ENCODE data around the gene SSPN. TPM values are rescaled to one million over a fixed set of nuclear protein-coding genes. Genes with fewer than 3 reads are reported as not detected.

SSPN gene
- total RNA-seq, 1 experiment from 2014 or later, result 3.1 TPM

DNA sequence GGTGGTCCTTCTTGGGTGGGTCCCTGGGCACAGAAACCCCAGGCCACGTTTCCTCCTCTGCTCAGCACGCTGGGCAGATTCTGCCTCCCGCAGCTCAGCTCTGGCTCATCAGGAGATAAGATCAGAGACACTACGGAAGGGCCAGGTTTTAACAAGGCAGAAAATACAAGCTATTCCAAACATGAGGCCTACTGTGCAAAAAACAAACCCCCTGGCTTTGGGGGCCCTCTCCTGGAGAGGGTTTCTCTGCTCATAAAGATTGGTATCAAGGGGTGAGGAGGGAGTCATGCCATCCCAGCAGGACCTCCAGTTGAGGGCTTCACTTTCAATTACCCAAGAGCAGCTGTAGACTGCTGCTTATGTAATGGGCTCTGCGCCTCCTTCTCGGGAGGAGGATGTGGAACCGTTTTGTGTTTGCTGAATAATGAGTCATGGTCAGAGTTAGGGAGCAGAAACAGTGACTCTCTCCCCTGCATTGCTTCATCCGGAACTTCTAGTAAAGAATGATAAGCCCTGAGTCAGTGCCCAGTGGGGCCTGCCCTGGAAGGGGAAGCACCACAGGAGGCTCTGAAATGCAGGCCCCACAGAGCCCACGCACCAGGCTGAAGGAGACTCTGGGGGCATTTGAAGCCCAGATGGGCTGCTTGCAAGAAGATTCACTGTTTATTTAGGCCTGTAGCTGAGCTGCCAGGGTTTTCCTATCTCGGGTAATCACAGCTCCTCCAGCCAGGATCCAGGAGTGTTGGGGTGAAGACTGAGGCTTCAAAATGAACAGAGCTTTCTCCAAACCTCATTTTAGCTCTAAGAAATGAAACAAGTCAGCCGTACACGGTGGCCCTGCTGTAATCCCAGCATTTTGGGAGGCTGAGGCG lies 79.3 kb downstream of the SSPN start:
- Mint-ChIP-seq H3K27me3 (ENCODE audit: insufficient read depth, unreplicated experiment) (no peaks in the 10 kb centered on the region), H3K4me1 (ENCODE audit: low read depth, unreplicated experiment) (peaks cover 30% of the 10 kb centered on the region), H3K9me3 (ENCODE audit: unreplicated experiment) (no peaks in the 10 kb centered on the region), H3K4me3 (ENCODE audit: unreplicated experiment) (peak overlapping the region; percentile 6), H3K27ac (ENCODE audit: unreplicated experiment) (peak overlapping the region; percentile 92), H3K36me3 (ENCODE audit: insufficient read depth, unreplicated experiment) (peaks cover 9% of the 10 kb centered on the region)
- TF ChIP-seq, protein P1, sequence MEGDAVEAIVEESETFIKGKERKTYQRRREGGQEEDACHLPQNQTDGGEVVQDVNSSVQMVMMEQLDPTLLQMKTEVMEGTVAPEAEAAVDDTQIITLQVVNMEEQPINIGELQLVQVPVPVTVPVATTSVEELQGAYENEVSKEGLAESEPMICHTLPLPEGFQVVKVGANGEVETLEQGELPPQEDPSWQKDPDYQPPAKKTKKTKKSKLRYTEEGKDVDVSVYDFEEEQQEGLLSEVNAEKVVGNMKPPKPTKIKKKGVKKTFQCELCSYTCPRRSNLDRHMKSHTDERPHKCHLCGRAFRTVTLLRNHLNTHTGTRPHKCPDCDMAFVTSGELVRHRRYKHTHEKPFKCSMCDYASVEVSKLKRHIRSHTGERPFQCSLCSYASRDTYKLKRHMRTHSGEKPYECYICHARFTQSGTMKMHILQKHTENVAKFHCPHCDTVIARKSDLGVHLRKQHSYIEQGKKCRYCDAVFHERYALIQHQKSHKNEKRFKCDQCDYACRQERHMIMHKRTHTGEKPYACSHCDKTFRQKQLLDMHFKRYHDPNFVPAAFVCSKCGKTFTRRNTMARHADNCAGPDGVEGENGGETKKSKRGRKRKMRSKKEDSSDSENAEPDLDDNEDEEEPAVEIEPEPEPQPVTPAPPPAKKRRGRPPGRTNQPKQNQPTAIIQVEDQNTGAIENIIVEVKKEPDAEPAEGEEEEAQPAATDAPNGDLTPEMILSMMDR (IDR thresholded peaks at IDR 0.05; ENCODE audit: insufficient read depth in 1 of 2, low read depth in 1 of 2, low read length in 1 of 2, severe bottlenecking in 1 of 2, unreplicated experiment in 1 of 2), result no peak
- ChIA-PET CTCF (interaction anchor here (0.6 to 1.2 kb wide), 4 partner anchors 77 to 180 kb away, joined by 3 to 6 read pairs (median 4); no protein-coding TSS in a partner anchor), POLR2A (interaction anchor here (0.5 to 0.6 kb wide), 3 partner anchors 22 to 919 kb away, joined by 3 to 7 read pairs (median 5); no protein-coding TSS in a partner anchor)
- DNase-seq, result peak; percentile 84 to 88
- Histone ChIP-seq H3K4me1 (peaks cover 47% of the 10 kb centered on the region), H3K27me3 (replicated peaks; ENCODE audit: control insufficient read depth, insufficient read depth, low read length) (no peaks in the 10 kb centered on the region), H3K4me3 (ENCODE audit: low read depth, low read length) (no peak overlapping the region), H3K36me3 (ENCODE audit: control insufficient read depth, insufficient read depth, low read length) (no peaks in the 10 kb centered on the region), H3K9me3 (no peaks in the 10 kb centered on the region)
- intact Hi-C loops (cut with micrococcal nuclease; ENCODE audit: unreplicated experiment), result loop anchor here (1.0 to 2.0 kb wide), 4 partner anchors 88 to 177 kb away; no protein-coding TSS in a partner anchor
- BruUV-seq (replicated peaks), result no TSS peak

DNA sequence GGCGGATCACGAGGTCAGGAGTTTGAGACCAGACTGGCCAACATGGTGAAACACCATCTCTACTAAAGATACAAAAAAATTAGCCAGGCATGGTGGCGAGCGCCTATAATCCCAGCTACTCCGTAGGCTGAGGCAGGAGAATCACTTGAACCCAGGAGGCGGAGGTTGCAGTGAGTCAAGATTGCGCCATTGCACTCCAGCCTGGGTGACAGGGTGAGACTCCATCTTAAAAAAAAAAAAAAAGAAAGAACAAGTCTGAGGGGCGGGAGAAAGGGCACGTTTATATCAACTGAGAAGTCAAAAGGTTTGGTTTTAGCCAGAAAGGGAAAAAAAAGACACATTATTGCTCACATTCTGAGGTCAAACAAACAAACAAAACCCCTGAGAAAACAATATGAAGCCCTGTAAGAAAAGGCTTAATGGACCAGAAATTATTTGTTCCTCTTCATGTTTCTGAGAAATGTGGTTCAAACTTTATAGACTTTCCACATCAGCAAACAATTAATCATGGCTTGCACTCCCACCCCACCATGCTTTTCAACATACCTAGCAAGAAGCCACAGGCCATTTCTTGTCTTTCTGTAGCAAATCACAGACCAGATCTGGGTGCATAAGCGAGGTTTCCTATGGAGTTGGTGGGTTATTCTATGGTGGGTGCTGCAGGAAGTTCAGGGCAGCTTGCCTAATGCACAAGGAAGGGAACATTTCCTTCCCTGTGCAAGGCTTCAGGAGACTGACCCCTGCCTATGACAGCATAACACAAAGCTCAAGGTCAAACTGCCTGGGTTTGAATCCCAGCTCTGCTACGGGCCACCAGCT lies 80.1 kb downstream of the SSPN start:
- DNase-seq, result no peak
- Mint-ChIP-seq H3K4me3 (ENCODE audit: unreplicated experiment) (no peak overlapping the region), H3K27me3 (ENCODE audit: insufficient read depth, unreplicated experiment) (no peaks in the 10 kb centered on the region), H3K4me1 (ENCODE audit: low read depth, unreplicated experiment) (peaks cover 30% of the 10 kb centered on the region), H3K9me3 (ENCODE audit: unreplicated experiment) (no peaks in the 10 kb centered on the region), H3K36me3 (ENCODE audit: insufficient read depth, unreplicated experiment) (peaks cover 9% of the 10 kb centered on the region), H3K27ac (ENCODE audit: unreplicated experiment) (peak overlapping the region; percentile 92)
- Histone ChIP-seq H3K36me3 (ENCODE audit: control insufficient read depth, insufficient read depth, low read length) (no peaks in the 10 kb centered on the region), H3K27me3 (replicated peaks; ENCODE audit: control insufficient read depth, insufficient read depth, low read length) (no peaks in the 10 kb centered on the region), H3K9me3 (no peaks in the 10 kb centered on the region), H3K4me3 (ENCODE audit: low read depth, low read length) (no peak overlapping the region), H3K4me1 (peaks cover 47% of the 10 kb centered on the region)
- BruUV-seq (replicated peaks), result TSS peak; percentile 47
- intact Hi-C loops (cut with micrococcal nuclease; ENCODE audit: unreplicated experiment), result loop anchor here (2.0 kb wide), 3 partner anchors 89 to 161 kb away; no protein-coding TSS in a partner anchor
- TF ChIP-seq, protein P1 (IDR thresholded peaks at IDR 0.05; ENCODE audit: insufficient read depth in 1 of 2, low read depth in 1 of 2, low read length in 1 of 2, severe bottlenecking in 1 of 2, unreplicated experiment in 1 of 2), result no peak
- CTCF ChIA-PET, result no interaction called here
- POLR2A ChIA-PET, result no interaction called here

DNA sequence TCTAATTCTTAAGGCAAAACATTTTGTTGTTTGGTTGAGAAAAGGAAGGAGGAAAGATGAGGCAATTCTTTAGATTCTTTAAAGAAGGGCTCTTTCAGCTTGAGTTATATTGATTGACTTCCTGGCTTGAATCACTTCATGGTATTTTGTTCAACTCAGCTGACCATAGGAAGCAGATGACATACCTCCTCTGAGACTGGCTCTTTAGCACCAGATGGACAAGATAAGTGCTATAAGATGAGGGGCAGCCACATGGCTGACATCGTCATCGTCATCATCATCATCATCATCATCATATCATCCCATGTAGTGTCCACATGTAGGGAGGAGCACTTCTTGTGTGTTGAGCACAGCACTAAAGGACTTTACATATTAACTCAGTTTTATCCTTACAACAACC lies 81.3 kb downstream of the SSPN start:
- Mint-ChIP-seq H3K27ac (ENCODE audit: unreplicated experiment) (no peak overlapping the region), H3K4me3 (ENCODE audit: unreplicated experiment) (no peak overlapping the region), H3K4me1 (ENCODE audit: low read depth, unreplicated experiment) (peaks cover 20% of the 10 kb centered on the region), H3K27me3 (ENCODE audit: insufficient read depth, unreplicated experiment) (no peaks in the 10 kb centered on the region), H3K36me3 (ENCODE audit: insufficient read depth, unreplicated experiment) (peaks cover 9% of the 10 kb centered on the region), H3K9me3 (ENCODE audit: unreplicated experiment) (no peaks in the 10 kb centered on the region)
- DNase-seq, result no peak
- no peaks in the 10 kb centered on the region for H3K36me3 ChIP-seq (ENCODE audit: control insufficient read depth, insufficient read depth, low read length)
- H3K4me1 ChIP-seq, result peaks cover 35% of the 10 kb centered on the region
- H3K4me3 ChIP-seq (ENCODE audit: low read depth, low read length), result no peak overlapping the region
- POLR2A ChIA-PET, result no interaction called here
- H3K27me3 ChIP-seq (replicated peaks; ENCODE audit: control insufficient read depth, insufficient read depth, low read length), result no peaks in the 10 kb centered on the region
- H3K9me3 ChIP-seq, result no peaks in the 10 kb centered on the region
- TF ChIP-seq, protein P1 (IDR thresholded peaks at IDR 0.05; ENCODE audit: insufficient read depth in 1 of 2, low read depth in 1 of 2, low read length in 1 of 2, severe bottlenecking in 1 of 2, unreplicated experiment in 1 of 2), result no peak
- BruUV-seq (replicated peaks), result no TSS peak
- CTCF ChIA-PET, result interaction anchor here (0.7 kb wide), 1 partner anchor 27 kb away, joined by 3 read pairs; no protein-coding TSS in a partner anchor
- intact Hi-C loops (cut with micrococcal nuclease; ENCODE audit: unreplicated experiment), result no loop called here

All from Caco-2 (cell line).